Measurements from ENCODE around the gene PDPN.

- TF ChIP-seq CTCF (IDR thresholded peaks at IDR 0.05) (no peak), POLR2A (IDR thresholded peaks at IDR 0.05) (no peak)
These were observed 23.4 kb downstream of the PDPN start for GRCh38 chr1:13607002-13607401.

All from heart left ventricle (tissue), 13 donors.